Hepatocyte (in vitro differentiated cells): ENCODE results near the gene ZNF804A.

ENCODE experiments used
- EZH2 ChIP-seq: fragments of 200-600 bp; sonication (generic); IDR thresholded peaks from 2 replicates; pipeline ENCODE4 v1.6.1; 2016; ENCODE audit warnings: antibody characterized with exemption, mild to moderate bottlenecking, borderline replicate concordance
- EZH2phosphoT487 ChIP-seq: fragments of 200-600 bp; sonication (generic); IDR thresholded peaks from one replicate; pipeline ENCODE4 v1.6.1; 2018; ENCODE audit warnings: antibody characterized with exemption, mild to moderate bottlenecking, low read depth, moderate library complexity; ENCODE audit not compliant: unreplicated experiment, severe bottlenecking
- TF ChIP-seq, protein P1 (sequence below): fragments of 200-600 bp; sonication (generic); IDR thresholded peaks from 2 replicates; pipeline ENCODE4 v1.5.1; 2016; ENCODE audit warnings: antibody characterized with exemption, mild to moderate bottlenecking; ENCODE audit not compliant: poor library complexity

DNA sequence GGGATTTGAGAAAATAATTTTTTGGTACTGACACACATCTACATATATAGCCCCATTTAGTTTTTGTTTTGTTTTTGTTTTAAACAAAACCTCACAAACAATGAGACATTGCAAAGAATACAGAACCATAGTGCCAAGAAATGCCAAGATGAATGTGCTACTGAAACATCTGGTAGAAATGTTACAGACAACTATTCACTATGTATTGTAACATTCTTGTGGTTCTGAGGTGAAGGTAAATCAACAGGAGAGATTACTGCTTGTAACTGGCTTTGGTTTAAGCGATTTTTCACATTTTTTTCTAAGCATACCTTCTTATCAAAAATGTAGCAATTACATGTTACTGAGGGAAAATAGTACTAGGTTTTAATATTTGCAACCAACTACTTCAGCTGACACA, 281.3 kb downstream of the ZNF804A start:
- TF ChIP-seq, protein P1, sequence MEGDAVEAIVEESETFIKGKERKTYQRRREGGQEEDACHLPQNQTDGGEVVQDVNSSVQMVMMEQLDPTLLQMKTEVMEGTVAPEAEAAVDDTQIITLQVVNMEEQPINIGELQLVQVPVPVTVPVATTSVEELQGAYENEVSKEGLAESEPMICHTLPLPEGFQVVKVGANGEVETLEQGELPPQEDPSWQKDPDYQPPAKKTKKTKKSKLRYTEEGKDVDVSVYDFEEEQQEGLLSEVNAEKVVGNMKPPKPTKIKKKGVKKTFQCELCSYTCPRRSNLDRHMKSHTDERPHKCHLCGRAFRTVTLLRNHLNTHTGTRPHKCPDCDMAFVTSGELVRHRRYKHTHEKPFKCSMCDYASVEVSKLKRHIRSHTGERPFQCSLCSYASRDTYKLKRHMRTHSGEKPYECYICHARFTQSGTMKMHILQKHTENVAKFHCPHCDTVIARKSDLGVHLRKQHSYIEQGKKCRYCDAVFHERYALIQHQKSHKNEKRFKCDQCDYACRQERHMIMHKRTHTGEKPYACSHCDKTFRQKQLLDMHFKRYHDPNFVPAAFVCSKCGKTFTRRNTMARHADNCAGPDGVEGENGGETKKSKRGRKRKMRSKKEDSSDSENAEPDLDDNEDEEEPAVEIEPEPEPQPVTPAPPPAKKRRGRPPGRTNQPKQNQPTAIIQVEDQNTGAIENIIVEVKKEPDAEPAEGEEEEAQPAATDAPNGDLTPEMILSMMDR = no peak
- TF ChIP-seq EZH2 (no peak), EZH2phosphoT487 (no peak)
